ENCODE measurements around the gene ANKRD11. TPM values are rescaled to one million over a fixed set of nuclear protein-coding genes. Genes with fewer than 3 reads are reported as not detected.

ANKRD11 gene
- total and polyA plus RNA-seq, 7 donors: 30.6 to 161 (median 42.8) TPM

DNA sequence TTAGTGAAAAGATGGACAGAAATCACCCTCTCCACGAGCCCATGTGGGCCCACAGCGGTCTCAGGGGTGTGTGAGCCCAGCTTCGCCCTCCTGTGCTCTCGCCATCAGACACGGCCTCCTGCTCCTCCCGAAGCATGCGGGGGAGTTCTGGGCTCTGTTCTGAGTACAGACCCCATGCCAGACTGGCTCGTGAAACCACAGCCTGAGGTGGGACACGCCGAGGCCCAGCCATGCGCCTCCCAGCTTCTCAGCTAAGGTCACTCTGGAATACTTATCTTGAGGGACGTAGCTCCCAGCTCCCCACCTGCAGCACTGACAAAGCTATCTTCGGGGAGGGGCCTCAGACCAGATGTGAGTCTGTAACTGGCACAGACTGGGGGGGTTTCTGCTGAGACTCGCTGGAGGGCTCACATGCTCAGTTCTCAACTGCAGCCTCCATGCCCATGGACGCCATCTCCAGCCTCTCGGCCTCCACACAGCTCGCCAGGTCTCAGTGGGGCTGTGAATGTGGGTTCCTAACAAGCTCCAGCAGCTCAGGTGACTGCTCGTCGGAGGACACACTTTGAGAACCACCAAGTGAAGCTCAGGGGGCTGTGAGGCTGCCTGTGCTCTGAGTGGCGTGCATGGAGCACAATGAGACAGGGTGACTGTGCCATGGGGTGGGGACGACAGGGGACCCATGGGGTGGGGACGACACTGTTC lies 177.6 kb downstream of the ANKRD11 start:
- DNase-seq: no peak
- WGBS, 2 donors: 95 to 96% methylated on average over 22 of the region's 22 CpGs
- H3K9me3 ChIP-seq: no peaks in the 10 kb centered on the region
- TF ChIP-seq EP300 (IDR thresholded peaks at IDR 0.05) (no peak), POLR2A (IDR thresholded peaks at IDR 0.05) (no peak), POLR2AphosphoS5 (IDR thresholded peaks at IDR 0.05) (no peak)
- TF ChIP-seq, protein P1, sequence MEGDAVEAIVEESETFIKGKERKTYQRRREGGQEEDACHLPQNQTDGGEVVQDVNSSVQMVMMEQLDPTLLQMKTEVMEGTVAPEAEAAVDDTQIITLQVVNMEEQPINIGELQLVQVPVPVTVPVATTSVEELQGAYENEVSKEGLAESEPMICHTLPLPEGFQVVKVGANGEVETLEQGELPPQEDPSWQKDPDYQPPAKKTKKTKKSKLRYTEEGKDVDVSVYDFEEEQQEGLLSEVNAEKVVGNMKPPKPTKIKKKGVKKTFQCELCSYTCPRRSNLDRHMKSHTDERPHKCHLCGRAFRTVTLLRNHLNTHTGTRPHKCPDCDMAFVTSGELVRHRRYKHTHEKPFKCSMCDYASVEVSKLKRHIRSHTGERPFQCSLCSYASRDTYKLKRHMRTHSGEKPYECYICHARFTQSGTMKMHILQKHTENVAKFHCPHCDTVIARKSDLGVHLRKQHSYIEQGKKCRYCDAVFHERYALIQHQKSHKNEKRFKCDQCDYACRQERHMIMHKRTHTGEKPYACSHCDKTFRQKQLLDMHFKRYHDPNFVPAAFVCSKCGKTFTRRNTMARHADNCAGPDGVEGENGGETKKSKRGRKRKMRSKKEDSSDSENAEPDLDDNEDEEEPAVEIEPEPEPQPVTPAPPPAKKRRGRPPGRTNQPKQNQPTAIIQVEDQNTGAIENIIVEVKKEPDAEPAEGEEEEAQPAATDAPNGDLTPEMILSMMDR (IDR thresholded peaks at IDR 0.05): no peak
- H3K27me3 ChIP-seq: no peaks in the 10 kb centered on the region
- peaks cover 0 to 18% (median 6%) of the 10 kb centered on the region in 4 donors for H3K36me3 ChIP-seq
- H3K27ac ChIP-seq: no peak overlapping the region
- H3K4me1 ChIP-seq: peaks cover 0 to 25% (median 13%) of the 10 kb centered on the region in 4 donors
- intact Hi-C loops (cut with DNase I): no loop called here
- no peak overlapping the region for H3K4me3 ChIP-seq

DNA sequence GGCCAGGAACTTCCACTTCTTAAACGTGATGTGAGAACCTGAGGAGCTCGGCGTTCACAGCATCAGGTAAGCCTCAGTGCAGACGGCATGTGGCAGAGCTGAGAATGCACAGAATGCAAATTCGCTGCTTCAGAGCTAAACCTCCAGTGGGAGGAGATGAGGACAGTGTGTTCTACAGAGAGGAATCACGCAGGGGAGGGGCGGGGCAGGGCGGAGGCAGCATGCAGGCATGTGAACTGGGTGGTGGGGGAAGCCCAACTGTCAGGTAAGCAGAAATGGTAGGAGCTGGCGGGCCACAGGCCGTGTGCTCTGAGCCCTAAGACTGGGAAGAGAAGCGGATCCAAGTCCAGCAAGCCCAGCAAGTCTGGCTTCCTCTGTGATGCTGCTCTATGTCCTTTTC lies 178.2 kb downstream of the ANKRD11 start:
- DNase-seq: no peak
- no peaks in the 10 kb centered on the region for H3K9me3 ChIP-seq
- H3K4me1 ChIP-seq: peaks cover 0 to 24% (median 10%) of the 10 kb centered on the region in 4 donors
- no peak overlapping the region for H3K4me3 ChIP-seq
- WGBS, 2 donors: 75 to 78% methylated on average over 11 of the region's 11 CpGs
- intact Hi-C loops (cut with DNase I): no loop called here
- H3K36me3 ChIP-seq: peaks cover 0 to 18% (median 6%) of the 10 kb centered on the region in 4 donors
- TF ChIP-seq, protein P1 (IDR thresholded peaks at IDR 0.05): no peak
- no peak for TF ChIP-seq EP300 (IDR thresholded peaks at IDR 0.05)
- no peak for TF ChIP-seq POLR2AphosphoS5 (IDR thresholded peaks at IDR 0.05)
- no peak for TF ChIP-seq POLR2A (IDR thresholded peaks at IDR 0.05)
- no peaks in the 10 kb centered on the region for H3K27me3 ChIP-seq
- no peak overlapping the region for H3K27ac ChIP-seq

GRCh38 chr16:89311636-89312035 lies 178.7 kb downstream of the ANKRD11 start:
- no peaks in the 10 kb centered on the region for H3K9me3 ChIP-seq
- TF ChIP-seq EP300 (IDR thresholded peaks at IDR 0.05) (no peak), POLR2A (IDR thresholded peaks at IDR 0.05) (no peak), POLR2AphosphoS5 (IDR thresholded peaks at IDR 0.05) (no peak)
- TF ChIP-seq, protein P1 (IDR thresholded peaks at IDR 0.05): no peak
- H3K36me3 ChIP-seq: peaks cover 0 to 18% (median 6%) of the 10 kb centered on the region in 4 donors
- DNase-seq: no peak
- intact Hi-C loops (cut with DNase I): no loop called here
- no peak overlapping the region for H3K4me3 ChIP-seq
- H3K27ac ChIP-seq: no peak overlapping the region
- WGBS, 2 donors: 92 to 95% methylated on average over 6 of the region's 6 CpGs
- H3K4me1 ChIP-seq: peaks cover 0 to 22% (median 9%) of the 10 kb centered on the region in 4 donors
- no peaks in the 10 kb centered on the region for H3K27me3 ChIP-seq

GRCh38 chr16:89309438-89310122 lies 180.8 kb downstream of the ANKRD11 start:
- Histone ChIP-seq H3K27me3 (no peaks in the 10 kb centered on the region), H3K27ac (no peak overlapping the region), H3K4me3 (no peak overlapping the region), H3K9me3 (no peaks in the 10 kb centered on the region), H3K4me1 (peaks cover 0 to 17% (median 5%) of the 10 kb centered on the region in 4 donors), H3K36me3 (peaks cover 0 to 24% (median 12%) of the 10 kb centered on the region in 4 donors)
- DNase-seq: no peak
- TF ChIP-seq, protein P1 (IDR thresholded peaks at IDR 0.05): no peak
- TF ChIP-seq EP300 (IDR thresholded peaks at IDR 0.05): no peak
- no peak for TF ChIP-seq POLR2AphosphoS5 (IDR thresholded peaks at IDR 0.05)
- no peak for TF ChIP-seq POLR2A (IDR thresholded peaks at IDR 0.05)
- intact Hi-C loops (cut with DNase I): no loop called here
- 77 to 85% methylated on average over 16 of the region's 16 CpGs for WGBS, 2 donors
